Measurements from ENCODE around the gene SRD5A1.

The SRD5A1 gene

GRCh38 chr5:6632888-6633468, at the start of gene SRD5A1, which contains the start of gene NSUN2:
Gene SRD5A1, plus strand, starts transcription at chr5:6633440. Its CDS starts 137 bp downstream, at chr5:6633577.
Gene NSUN2, minus strand, starts transcription at chr5:6633044. Its CDS starts 65 bp downstream, at chr5:6632979.
- DNase-seq (ENCODE audit: low spot score): peak; percentile 95

DNA sequence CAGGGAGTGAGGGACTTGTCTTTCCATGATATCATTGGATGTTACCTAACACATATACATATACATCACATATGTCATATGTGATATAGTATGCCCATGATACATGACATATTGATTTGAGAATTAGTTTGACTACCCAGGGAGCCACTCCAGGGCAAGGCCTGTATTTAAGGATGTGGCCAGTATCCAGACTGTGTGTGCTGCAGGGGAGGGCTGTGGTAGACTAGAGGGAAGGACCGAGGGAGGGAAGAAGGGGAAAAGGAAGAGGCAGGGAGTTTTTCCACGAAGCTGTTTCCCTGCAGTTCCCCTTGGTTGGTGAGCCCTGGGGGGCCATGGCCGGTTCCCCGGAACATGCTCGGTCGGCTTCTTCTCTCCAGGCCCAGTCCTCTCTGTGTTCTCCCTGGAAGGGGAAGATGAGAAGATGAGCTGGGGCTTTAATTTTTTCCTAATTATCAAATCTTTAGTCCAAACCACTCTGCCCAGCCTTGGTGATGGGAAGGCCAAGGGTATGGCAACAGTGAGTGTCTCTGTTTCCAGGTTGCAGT, 49.1 kb upstream of the SRD5A1 start:
- DNase-seq (ENCODE audit: low spot score): no peak

DNA sequence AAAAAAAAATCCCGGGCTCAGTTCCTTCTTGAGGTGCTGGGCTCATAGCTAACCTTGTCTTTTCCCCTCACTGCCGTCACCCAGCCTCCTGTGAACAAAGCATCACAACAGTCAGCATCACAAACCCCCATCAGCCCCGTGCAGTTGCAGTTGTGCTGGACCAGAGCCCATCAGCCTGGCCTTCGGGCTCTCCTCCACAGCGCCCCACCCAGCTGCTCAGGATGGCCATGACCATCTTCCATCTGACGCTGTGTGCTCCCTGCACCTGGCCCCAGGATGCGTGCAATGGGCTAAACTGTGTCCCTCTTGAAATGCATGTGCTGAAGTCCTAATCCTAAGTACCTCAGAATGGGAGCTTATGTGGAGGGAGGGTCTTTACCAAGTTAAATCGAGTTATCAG, 48.5 kb upstream of the SRD5A1 start:
- DNase-seq (ENCODE audit: low spot score): no peak

DNA sequence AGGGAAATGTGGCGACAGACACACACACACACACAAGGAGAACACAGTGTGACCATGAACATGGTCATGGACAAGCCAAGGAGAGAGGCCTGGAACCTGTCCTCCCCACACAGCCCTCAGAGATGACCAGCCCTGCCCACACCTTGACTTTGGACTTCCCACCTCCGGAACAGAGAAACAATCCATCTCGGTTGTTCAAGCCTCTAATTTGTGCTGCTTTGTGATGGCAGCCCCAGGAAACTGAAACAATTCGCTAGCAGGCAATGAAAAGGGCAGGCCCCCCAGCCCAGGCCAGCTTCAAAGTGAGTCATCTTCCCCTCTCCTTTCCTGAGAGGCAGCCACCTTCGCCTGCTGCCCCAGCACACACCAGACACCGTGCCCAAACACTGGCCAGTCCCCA, 48.1 kb upstream of the SRD5A1 start:
- DNase-seq (ENCODE audit: low spot score): no peak

DNA sequence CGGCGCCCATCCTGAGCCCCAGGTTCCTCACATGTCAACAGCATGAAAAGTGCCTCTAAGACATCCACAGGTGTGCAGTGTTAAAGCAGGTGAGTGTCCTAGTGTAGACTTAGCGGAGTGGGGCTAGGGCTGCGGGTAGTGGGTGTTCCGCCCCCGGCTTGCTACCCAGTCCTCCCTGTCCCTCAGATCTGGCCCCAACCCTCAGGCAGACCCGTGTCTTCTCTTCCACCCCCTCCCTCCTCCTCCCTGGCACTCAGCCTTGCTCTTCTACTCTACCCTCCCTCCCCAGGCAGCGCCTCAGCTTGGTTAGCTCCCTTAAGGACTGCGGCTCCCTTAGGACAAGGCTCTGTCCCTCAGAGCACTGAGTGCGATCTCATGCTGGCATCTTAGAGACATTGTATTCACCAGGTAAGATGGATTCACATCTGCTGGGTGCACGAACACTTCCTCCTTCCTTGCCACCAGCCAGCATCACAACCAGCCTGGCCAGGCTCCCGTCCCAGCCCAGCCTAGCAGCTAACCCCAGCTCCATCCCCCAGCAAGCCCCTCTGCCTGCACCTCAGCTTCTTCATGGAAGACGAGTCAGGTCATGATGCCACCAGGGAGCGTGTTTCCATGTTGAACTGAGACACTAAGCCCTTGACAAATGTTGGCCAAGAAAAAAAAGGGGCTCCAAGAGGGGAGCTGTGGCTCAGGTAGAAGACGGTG, 47.1 kb upstream of the SRD5A1 start:
- no peak for DNase-seq (ENCODE audit: low spot score)

DNA sequence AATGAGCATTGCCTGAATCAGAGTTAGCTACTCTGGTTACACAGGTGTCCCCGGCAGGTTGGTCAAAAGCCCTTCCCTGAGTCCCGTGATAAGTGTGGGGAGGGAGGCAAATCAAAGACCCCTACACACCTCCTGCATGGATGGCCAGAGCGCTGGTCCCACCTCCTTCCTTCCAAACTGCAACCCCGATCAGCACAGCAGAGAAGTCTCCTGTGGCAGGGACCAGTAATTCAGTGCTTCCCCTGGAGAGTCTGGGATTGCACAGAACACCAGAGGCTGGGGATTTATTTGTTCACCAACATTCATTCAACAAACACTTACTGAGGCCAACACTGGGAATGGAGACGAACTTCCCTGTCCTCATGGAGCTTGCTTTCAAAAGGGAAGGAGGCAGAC, 46.6 kb upstream of the SRD5A1 start:
- DNase-seq (ENCODE audit: low spot score): no peak

GRCh38 chr5:6587171-6587570, 46.1 kb upstream of the SRD5A1 start:
- DNase-seq (ENCODE audit: low spot score): no peak

- DNase-seq (ENCODE audit: low spot score): no peak
Observed at GRCh38 chr5:6590581-6590980, 42.7 kb upstream of the SRD5A1 start.

DNA sequence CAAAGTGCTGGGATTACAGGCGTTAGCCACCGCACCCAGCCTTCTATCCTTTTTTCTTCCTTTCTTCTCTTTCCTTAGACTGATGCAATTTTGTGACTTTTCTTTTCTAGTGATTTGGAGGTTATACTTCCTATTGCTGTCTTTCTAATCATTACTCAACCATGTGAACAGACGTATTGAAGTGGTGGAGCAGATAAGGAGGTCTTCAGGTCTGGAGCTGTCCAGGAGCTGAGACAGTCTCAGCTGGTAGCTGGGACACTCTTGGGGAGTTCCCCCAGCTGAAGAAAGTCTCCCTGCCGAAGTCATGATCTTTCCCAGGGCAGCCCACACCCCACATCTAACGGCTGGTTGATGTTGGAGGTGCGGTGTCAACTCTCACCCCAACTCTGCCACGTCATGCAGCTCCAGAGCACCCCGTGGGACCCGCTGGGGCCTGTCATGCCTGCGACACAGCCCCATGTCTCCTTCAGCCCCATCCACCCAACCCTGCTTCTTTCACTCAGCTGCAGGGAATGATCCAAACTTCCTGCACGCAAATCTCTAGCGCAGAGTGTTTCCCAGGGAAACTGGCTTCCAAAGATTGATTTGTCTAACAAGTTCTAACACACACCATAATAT, 41.5 kb upstream of the SRD5A1 start:
- no peak for DNase-seq (ENCODE audit: low spot score)

GRCh38 chr5:6592601-6593000, 40.6 kb upstream of the SRD5A1 start:
- no peak for DNase-seq (ENCODE audit: low spot score)

DNA sequence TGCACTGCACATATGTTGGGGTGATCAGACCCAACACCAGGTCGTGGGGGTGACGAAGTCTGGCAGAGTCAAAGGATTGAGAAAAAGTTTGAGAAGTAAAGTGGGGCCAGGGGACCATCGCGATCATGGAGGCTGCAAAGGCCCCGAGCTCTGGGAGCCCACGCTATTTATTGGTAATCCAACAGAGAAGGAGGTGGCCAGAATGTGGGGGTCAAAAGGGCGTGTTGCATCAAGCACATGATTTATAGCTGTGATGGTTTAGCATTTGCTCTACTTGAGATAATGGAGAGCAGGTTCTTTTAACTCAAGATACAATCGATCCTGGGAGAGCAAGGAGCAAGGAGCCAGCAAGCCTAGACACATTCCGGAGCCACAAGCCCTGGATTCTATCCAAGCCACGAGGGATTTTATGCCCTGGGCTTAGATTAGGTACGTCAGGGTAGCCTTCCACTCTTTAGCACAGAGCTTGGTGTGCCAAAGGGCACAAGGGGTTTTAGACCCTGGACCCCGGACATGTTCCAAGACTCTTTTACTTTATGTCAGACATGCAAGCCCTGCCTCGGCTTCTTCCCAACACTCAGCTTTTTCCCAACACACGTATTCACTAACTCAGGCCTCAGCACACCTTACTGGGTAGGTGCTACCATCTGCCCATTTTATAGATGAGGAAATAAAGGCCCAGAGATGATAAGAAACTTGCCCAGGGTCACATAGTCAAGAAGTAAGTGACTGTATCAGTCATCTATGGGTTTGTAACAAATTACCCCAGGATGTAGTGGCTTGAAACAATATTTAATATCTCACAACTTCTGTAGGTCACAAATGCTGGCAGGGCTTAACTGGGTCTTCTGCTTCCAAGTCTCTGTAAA, 39.9 kb upstream of the SRD5A1 start:
- DNase-seq (ENCODE audit: low spot score): no peak

DNA sequence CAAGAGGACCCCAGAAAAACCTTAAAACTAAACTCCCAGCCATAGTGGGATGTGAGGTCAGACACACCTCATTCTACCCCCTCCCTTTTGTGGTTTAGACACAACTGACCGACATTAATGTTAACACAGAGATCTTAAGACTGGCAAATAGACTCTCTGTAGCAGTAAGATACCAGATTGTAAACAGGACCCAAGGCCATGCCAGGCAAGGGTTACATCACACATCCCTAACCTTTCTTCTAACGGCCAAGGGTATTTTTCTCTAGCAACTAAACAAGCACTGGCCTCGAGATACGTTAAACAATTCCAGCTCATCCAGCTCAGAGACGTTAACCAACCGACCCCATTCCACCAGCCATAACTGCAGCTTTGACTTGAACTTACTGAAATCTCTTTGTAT, 39.2 kb upstream of the SRD5A1 start:
- no peak for DNase-seq (ENCODE audit: low spot score)

- DNase-seq (ENCODE audit: low spot score): no peak
Observed at GRCh38 chr5:6595405-6595804, 37.8 kb upstream of the SRD5A1 start.

DNA sequence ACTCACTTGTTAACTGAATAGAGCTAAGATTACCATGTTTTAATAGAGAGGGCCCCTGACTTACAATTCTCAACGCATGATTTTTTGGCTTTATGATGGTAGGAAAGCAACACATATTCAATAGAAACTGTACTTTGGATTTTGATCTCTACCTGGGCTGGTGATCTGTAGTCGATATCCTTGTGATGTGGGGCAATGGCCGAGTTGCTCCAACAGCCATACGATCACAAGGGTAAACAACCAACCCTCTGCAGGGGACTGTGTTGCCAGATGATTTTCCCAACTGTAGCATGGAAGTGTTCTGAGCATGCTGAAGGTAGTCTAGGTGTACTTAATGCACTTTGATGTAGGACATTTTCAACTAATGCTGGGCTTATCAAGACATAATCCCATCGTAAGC, 36.9 kb upstream of the SRD5A1 start:
- no peak for DNase-seq (ENCODE audit: low spot score)

- DNase-seq (ENCODE audit: low spot score): no peak
Observed at GRCh38 chr5:6597557-6597956, 35.7 kb upstream of the SRD5A1 start.

GRCh38 chr5:6598351-6598900, 34.8 kb upstream of the SRD5A1 start:
- DNase-seq (ENCODE audit: low spot score): no peak

DNA sequence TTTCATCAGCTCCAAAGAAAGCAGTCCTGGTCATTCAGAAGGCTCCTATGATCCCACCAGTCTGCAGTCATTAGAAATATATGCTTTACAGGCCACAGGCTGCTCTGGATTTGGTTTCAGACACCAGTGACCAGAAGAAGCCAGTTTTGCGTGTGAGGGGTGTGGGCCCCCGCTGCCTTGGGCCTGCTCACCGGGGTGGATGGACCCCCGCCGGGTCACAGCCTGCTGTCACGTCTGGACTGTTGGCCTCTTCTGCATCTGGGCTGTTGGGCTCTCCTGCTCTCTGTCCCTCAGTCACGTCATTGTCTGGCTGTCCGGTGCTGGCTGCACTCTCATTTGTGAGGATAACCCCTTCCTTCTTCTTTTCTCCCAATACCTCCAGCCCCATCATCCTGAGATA, 33.5 kb upstream of the SRD5A1 start:
- DNase-seq (ENCODE audit: low spot score): no peak

DNA sequence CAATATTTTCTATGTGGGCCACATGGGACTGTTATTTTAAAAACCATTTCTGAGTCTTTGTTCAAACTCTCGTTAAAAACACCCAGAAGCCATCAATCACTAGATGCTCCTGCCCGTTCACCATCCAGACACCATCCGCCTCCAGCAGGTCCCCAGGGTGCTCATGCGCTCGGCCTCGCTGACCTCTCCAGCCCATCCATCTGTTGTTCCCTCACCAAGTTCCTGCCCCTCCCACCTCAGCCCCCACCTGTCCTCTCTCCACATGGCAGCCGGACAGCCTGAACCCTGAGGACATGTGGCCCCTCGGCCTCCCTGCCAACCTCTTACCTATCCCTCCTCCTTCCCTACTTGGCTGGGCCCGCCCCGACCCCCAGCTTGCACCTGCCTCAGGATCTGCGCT, 32.0 kb upstream of the SRD5A1 start:
- no peak for DNase-seq (ENCODE audit: low spot score)

DNA sequence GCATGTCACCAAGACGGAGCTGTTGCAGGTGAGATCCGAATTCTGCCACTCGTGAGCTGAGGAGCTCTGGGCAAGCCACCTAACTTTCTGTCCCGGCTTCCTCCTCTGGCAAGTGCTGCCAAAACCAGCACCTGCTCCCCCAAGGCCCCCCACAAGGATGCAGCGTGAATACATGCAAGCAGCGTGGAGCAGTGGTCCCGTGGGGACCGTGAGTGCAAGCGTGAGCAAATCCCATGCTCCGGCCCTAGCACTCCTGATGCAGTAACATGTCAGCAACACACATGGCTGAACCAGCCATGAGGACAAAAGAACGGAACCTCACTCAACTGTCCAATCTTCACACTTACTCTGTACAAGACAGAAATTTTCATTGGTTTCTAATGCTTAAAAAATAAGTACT, 31.4 kb upstream of the SRD5A1 start:
- no peak for DNase-seq (ENCODE audit: low spot score)

DNA sequence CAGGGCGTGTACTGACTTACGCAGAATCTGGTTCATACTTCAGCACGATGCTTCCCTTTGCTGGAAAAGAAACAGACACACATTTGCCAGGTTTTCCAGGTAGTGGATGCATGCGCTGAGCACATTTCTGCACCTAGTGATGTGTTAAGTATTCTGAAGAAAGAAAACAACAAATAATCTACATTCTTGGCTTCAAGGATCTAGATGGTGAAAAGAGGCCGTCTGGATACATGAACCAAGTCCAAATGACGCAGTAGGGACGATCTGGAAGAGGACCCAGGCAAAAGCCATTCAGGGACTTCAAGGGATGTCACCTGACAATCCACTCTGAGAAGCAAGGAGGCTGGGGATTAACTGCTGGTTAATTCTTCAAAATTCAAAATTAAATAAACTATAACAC, 30.8 kb upstream of the SRD5A1 start:
- DNase-seq (ENCODE audit: low spot score): no peak

DNA sequence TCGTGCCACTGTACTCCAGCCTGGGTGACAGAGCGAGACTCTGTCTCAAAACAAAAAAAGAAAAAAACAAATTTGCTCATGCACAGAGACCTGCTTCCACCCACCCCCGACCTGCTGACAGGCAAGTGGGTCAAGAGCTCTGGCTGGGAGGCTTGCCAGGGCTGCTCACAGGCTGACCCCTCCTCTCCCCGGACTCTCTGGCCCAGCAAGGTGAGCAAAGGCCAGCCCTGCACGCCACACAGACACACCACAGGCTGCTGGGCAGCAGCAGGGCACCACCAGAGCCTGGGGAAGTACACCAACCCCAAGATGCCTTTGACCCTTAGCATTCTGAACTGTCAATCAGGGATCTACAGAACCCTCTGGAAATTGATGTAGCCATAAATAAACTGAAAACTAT, 29.6 kb upstream of the SRD5A1 start:
- DNase-seq (ENCODE audit: low spot score): no peak

GRCh38 chr5:6604341-6604740, 28.9 kb upstream of the SRD5A1 start:
- no peak for DNase-seq (ENCODE audit: low spot score)

All from LoVo (cell line).